Measurements from ENCODE around the gene VPS16.

DNA sequence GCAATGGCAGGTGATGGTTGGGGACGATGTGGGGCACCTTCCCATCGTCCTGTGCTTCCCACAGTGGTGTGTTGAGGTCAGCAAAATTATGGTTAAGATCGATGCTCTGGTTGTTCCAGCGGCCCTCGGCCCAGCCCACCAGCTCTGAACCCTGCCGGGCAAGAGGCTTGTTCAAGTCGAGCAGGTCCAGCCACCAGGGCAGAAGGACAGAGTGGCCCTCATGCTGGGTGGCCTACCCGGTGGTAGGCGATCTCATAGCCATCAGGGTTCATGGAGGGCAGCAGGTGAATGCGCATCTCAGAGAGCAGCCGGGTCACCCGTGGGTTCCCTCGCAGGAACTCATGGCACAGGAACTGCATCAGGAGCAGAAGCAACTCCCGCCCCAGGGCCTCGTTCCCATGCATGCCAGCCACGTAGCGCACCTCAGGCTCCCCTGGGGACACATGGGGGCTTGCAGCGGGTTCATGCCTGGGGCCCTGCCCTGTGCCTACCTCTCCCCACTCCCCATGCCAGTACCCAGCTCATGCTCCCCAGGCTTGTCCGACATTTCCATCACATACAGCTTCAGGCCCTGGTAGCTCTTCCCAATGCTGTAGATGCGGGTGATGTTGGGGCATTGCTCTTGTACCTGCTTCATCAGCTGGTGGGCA, 44.4 kb upstream of the VPS16 start:
- TF ChIP-seq, protein P1, sequence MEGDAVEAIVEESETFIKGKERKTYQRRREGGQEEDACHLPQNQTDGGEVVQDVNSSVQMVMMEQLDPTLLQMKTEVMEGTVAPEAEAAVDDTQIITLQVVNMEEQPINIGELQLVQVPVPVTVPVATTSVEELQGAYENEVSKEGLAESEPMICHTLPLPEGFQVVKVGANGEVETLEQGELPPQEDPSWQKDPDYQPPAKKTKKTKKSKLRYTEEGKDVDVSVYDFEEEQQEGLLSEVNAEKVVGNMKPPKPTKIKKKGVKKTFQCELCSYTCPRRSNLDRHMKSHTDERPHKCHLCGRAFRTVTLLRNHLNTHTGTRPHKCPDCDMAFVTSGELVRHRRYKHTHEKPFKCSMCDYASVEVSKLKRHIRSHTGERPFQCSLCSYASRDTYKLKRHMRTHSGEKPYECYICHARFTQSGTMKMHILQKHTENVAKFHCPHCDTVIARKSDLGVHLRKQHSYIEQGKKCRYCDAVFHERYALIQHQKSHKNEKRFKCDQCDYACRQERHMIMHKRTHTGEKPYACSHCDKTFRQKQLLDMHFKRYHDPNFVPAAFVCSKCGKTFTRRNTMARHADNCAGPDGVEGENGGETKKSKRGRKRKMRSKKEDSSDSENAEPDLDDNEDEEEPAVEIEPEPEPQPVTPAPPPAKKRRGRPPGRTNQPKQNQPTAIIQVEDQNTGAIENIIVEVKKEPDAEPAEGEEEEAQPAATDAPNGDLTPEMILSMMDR (IDR thresholded peaks at IDR 0.05; ENCODE audit: low read depth, low read length, missing input control): no peak
- no peak for TF ChIP-seq JUND (IDR thresholded peaks at IDR 0.05)
- TF ChIP-seq, protein P2, sequence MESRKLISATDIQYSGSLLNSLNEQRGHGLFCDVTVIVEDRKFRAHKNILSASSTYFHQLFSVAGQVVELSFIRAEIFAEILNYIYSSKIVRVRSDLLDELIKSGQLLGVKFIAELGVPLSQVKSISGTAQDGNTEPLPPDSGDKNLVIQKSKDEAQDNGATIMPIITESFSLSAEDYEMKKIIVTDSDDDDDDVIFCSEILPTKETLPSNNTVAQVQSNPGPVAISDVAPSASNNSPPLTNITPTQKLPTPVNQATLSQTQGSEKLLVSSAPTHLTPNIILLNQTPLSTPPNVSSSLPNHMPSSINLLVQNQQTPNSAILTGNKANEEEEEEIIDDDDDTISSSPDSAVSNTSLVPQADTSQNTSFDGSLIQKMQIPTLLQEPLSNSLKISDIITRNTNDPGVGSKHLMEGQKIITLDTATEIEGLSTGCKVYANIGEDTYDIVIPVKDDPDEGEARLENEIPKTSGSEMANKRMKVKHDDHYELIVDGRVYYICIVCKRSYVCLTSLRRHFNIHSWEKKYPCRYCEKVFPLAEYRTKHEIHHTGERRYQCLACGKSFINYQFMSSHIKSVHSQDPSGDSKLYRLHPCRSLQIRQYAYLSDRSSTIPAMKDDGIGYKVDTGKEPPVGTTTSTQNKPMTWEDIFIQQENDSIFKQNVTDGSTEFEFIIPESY (IDR thresholded peaks at IDR 0.05): no peak
- TF ChIP-seq, protein P3, sequence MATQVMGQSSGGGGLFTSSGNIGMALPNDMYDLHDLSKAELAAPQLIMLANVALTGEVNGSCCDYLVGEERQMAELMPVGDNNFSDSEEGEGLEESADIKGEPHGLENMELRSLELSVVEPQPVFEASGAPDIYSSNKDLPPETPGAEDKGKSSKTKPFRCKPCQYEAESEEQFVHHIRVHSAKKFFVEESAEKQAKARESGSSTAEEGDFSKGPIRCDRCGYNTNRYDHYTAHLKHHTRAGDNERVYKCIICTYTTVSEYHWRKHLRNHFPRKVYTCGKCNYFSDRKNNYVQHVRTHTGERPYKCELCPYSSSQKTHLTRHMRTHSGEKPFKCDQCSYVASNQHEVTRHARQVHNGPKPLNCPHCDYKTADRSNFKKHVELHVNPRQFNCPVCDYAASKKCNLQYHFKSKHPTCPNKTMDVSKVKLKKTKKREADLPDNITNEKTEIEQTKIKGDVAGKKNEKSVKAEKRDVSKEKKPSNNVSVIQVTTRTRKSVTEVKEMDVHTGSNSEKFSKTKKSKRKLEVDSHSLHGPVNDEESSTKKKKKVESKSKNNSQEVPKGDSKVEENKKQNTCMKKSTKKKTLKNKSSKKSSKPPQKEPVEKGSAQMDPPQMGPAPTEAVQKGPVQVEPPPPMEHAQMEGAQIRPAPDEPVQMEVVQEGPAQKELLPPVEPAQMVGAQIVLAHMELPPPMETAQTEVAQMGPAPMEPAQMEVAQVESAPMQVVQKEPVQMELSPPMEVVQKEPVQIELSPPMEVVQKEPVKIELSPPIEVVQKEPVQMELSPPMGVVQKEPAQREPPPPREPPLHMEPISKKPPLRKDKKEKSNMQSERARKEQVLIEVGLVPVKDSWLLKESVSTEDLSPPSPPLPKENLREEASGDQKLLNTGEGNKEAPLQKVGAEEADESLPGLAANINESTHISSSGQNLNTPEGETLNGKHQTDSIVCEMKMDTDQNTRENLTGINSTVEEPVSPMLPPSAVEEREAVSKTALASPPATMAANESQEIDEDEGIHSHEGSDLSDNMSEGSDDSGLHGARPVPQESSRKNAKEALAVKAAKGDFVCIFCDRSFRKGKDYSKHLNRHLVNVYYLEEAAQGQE (IDR thresholded peaks at IDR 0.05): no peak
- no peak for TF ChIP-seq RAD21 (IDR thresholded peaks at IDR 0.05)
- TF ChIP-seq GABPA (IDR thresholded peaks at IDR 0.05 in 1 of 2, conservative IDR thresholded peaks at IDR 0.05 in 1 of 2): no peak
- TF ChIP-seq YY1 (IDR thresholded peaks at IDR 0.05): no peak
- TF ChIP-seq TAF1 (conservative IDR thresholded peaks at IDR 0.05): no peak
- TF ChIP-seq EGR1 (IDR thresholded peaks at IDR 0.05; ENCODE audit: low read depth in 2 of 2): no peak
- TF ChIP-seq, protein P4, sequence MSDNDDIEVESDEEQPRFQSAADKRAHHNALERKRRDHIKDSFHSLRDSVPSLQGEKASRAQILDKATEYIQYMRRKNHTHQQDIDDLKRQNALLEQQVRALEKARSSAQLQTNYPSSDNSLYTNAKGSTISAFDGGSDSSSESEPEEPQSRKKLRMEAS (IDR thresholded peaks at IDR 0.05): no peak
